Measurements from ENCODE around the gene FAM228B. TPM values are rescaled to one million over a fixed set of nuclear protein-coding genes. Genes with fewer than 3 reads are reported as not detected.

The FAM228B gene
- polyA plus RNA-seq, 5 donors = 22.2 to 30.6 (median 27.3) TPM

- no peak for DNase-seq
Observed at GRCh38 chr2:24203029-24203786, 79.9 kb downstream of the FAM228B start.

- DNase-seq = no peak
Observed at GRCh38 chr2:24203787-24204150, 80.5 kb downstream of the FAM228B start.

- no peak for DNase-seq
Observed at GRCh38 chr2:24204505-24204904, 81.2 kb downstream of the FAM228B start.

GRCh38 chr2:24205131-24205530, 81.9 kb downstream of the FAM228B start:
- no peak for DNase-seq

GRCh38 chr2:24206242-24206641, 83.0 kb downstream of the FAM228B start:
- DNase-seq = no peak

GRCh38 chr2:24206714-24207113, 83.4 kb downstream of the FAM228B start:
- no peak for DNase-seq

GRCh38 chr2:24207359-24207758, 84.1 kb downstream of the FAM228B start:
- DNase-seq = no peak

- DNase-seq = no peak
Observed at GRCh38 chr2:24208490-24208889, 85.2 kb downstream of the FAM228B start.

- DNase-seq = no peak
Observed at GRCh38 chr2:24209389-24210105, 86.3 kb downstream of the FAM228B start.

- DNase-seq = no peak
Observed at GRCh38 chr2:24210106-24210455, 86.8 kb downstream of the FAM228B start.

GRCh38 chr2:24210723-24211122, 87.5 kb downstream of the FAM228B start:
- no peak for DNase-seq

GRCh38 chr2:24211408-24211807, 88.1 kb downstream of the FAM228B start:
- DNase-seq = no peak

GRCh38 chr2:24214880-24215279, 91.6 kb downstream of the FAM228B start:
- DNase-seq = no peak

Other genes with a start within 250 kb of the FAM228B start
- 10 to 100 TPM; 16.7 to 28.7 (median 27.4) TPM for gene ATAD2B, start 196.3 kb upstream of the FAM228B start, polyA plus RNA-seq (ENCODE audit: insufficient read depth in 1 of 5, insufficient read length in 5 of 5, low replicate concordance in 1 of 5)
- gene UBXN2A, start 183.0 kb upstream of the FAM228B start, polyA plus RNA-seq (ENCODE audit: insufficient read depth in 1 of 5, insufficient read length in 5 of 5, low replicate concordance in 1 of 5) = 10 to 100 TPM; 16.5 to 25.6 (median 21.0) TPM
- 1 to 10 TPM; 3.1 to 5.7 (median 5.1) TPM for gene MFSD2B, start 113.4 kb upstream of the FAM228B start, polyA plus RNA-seq (ENCODE audit: insufficient read depth in 1 of 5, insufficient read length in 5 of 5, low replicate concordance in 1 of 5)
- 10 to 100 TPM; 11.6 to 18.2 (median 15.3) TPM for gene WDCP, start 76.1 kb upstream of the FAM228B start, polyA plus RNA-seq (ENCODE audit: insufficient read depth in 1 of 5, insufficient read length in 5 of 5, low replicate concordance in 1 of 5)
- gene FKBP1B, start 73.7 kb upstream of the FAM228B start, polyA plus RNA-seq (ENCODE audit: insufficient read depth in 1 of 5, insufficient read length in 5 of 5, low replicate concordance in 1 of 5) = 10 to 100 TPM; 14.3 to 16.4 (median 15.1) TPM
- gene SF3B6, start 47.1 kb upstream of the FAM228B start, polyA plus RNA-seq (ENCODE audit: insufficient read depth in 1 of 5, insufficient read length in 5 of 5, low replicate concordance in 1 of 5) = 100 to 1,000 TPM; 116 to 164 (median 138) TPM
- gene TP53I3, start 38.6 kb upstream of the FAM228B start, polyA plus RNA-seq (ENCODE audit: insufficient read depth in 1 of 5, insufficient read length in 5 of 5, low replicate concordance in 1 of 5) = 10 to 100 TPM; 49.6 to 78.6 (median 65.0) TPM
- gene PFN4, start 135 bp upstream of the FAM228B start, polyA plus RNA-seq (ENCODE audit: insufficient read depth in 1 of 5, insufficient read length in 5 of 5, low replicate concordance in 1 of 5) = 1 to 10 TPM; 2.3 to 3.7 (median 3.2) TPM
- 1 to 10 TPM; 1.1 to 3.4 (median 1.6) TPM for gene FAM228A, start 51.6 kb downstream of the FAM228B start, polyA plus RNA-seq (ENCODE audit: insufficient read depth in 1 of 5, insufficient read length in 5 of 5, low replicate concordance in 1 of 5)
- gene ITSN2, start 237.1 kb downstream of the FAM228B start, polyA plus RNA-seq (ENCODE audit: insufficient read depth in 1 of 5, insufficient read length in 5 of 5, low replicate concordance in 1 of 5) = 10 to 100 TPM; 26.7 to 43.4 (median 37.7) TPM

Measured in right lung (tissue), 5 donors.